MM.1S (cell line): ENCODE measurements around the gene HSPG2.

Source experiments
- EZH2phosphoT487 ChIP-seq: fragments of 300-600 bp; sonication (generic); IDR thresholded peaks from 2 replicates; pipeline ENCODE4 v1.6.1; 2018; ENCODE audit warnings: antibody characterized with exemption, low read length
- TF ChIP-seq, protein P1 (sequence below): fragments of 300-600 bp; sonication (generic); IDR thresholded peaks from 2 replicates; pipeline ENCODE4 v1.5.1; 2016; ENCODE audit warnings: antibody characterized with exemption, low read length, mixed read lengths

DNA sequence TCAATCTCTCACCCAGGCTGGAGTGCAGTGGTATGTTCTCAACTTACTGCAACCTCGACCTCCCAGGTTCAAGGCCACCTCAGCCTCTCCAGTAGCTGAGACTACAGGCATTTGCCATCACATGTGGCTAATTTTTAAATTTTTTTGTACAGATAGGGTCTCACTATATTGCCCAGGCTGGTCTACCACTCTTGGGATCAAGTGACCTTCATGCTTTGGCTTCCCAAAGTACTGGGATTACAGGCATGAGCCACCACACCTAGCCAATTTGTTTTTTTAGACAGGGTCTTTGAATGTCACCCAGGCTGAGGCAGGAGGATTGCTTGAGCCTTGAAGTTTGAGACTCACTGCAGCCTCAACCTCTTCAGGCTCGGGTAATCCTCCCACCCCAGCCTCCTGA, 144.0 kb downstream of the HSPG2 start:
- TF ChIP-seq, protein P1, sequence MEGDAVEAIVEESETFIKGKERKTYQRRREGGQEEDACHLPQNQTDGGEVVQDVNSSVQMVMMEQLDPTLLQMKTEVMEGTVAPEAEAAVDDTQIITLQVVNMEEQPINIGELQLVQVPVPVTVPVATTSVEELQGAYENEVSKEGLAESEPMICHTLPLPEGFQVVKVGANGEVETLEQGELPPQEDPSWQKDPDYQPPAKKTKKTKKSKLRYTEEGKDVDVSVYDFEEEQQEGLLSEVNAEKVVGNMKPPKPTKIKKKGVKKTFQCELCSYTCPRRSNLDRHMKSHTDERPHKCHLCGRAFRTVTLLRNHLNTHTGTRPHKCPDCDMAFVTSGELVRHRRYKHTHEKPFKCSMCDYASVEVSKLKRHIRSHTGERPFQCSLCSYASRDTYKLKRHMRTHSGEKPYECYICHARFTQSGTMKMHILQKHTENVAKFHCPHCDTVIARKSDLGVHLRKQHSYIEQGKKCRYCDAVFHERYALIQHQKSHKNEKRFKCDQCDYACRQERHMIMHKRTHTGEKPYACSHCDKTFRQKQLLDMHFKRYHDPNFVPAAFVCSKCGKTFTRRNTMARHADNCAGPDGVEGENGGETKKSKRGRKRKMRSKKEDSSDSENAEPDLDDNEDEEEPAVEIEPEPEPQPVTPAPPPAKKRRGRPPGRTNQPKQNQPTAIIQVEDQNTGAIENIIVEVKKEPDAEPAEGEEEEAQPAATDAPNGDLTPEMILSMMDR = no peak
- no peak for TF ChIP-seq EZH2phosphoT487
